ENCODE measurements around the gene TAOK1. TPM values are rescaled to one million over a fixed set of nuclear protein-coding genes. Genes with fewer than 3 reads are reported as not detected.
"Not testable (repeated sequence)": the region's sequence is repeated elsewhere in the genome, so short reads cannot be mapped to it uniquely, and the experiment has no call there.

The TAOK1 gene
- polyA plus RNA-seq (2013), result 26.3 TPM

DNA sequence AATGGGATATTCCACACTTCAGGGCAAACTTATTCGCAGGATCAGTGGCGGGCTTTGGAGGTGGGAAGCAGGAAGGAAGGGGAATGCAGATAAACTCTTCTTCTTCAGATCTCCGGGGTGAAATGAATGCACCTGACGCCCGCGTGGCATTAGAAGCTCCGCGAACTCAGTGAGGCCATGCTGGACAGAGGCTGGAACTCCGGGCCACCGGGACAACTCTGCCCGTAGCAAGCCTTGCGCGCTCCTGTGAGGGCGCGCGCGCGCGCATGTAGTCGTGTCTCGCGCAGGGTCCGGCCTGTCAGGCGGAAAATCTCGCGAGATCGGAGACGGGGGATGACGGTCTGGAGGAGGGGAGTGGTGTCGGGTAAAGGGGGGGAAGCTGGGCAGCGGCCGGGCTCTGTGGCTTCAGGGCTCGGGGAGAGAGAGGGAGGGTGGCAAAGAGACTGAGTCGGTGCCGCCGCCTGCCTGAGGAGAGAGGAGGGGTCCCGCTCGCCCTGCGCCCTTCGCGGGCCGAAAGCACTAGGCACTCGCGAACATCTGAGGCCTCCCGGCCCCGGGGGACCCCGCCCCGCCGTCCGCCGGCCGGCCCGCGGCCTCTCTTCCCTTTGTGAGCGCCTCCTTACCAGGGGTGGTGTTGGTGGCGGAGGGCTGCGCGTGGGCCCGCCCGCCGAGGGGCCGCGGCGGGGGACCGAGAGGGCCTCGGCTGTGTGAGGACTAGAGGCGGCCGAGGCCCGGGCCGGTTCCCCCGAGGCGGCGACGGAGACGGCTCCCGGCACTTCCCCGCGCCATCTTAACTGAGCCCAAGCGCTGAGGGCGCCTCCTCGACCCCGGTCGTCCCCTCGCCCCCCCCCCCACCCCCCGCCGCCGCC lies at the start of gene TAOK1:
Gene TAOK1, plus strand, starts transcription at position 382 of the 869 bp plus-strand sequence. CDS start 61,186 bp downstream, outside the sequence.
- peak within 1 kb of the TSS; percentile 74 to 99 (median 93) for H3K4me3 ChIP-seq (ENCODE audit: control insufficient read depth in 1 of 7, extremely low read depth in 1 of 7, insufficient read depth in 4 of 7, low read depth in 2 of 7, low read length in 6 of 7)
- peak within 1 kb of the TSS; percentile 94 to 98 for H3K27ac ChIP-seq (ENCODE audit: insufficient read depth in 1 of 2, low read depth in 1 of 2, low read length in 2 of 2, poor library complexity in 1 of 2, severe bottlenecking in 2 of 2)
- H3K4me1 ChIP-seq (ENCODE audit: control extremely low read depth in 1 of 4, control insufficient read depth in 4 of 4, insufficient read depth in 4 of 4, low read length in 3 of 4), result peaks cover 2 to 27% (median 16%) of the 10 kb centered on the region in 4 experiments
- H3K27me3 ChIP-seq (replicated peaks in 2 of 5; ENCODE audit: control insufficient read depth in 4 of 5, insufficient read depth in 5 of 5, low read length in 4 of 5), result no peaks in the 10 kb centered on the region
- no peaks in the 10 kb centered on the region for H3K9me3 ChIP-seq (ENCODE audit: control extremely low read depth in 1 of 5, control insufficient read depth in 4 of 5, insufficient read depth in 2 of 5, low read depth in 1 of 5, low read length in 4 of 5)
- peak; percentile 98 to 99 (median 98) for DNase-seq
- no peaks in the 10 kb centered on the region for H3K36me3 ChIP-seq (ENCODE audit: control insufficient read depth in 4 of 4, insufficient read depth in 4 of 4, low read length in 3 of 4)
- POLR2A ChIA-PET, result interaction anchor here (0.6 to 1.1 kb wide), 6 partner anchors 12 to 745 kb away, joined by 3 to 8 read pairs (median 4); partner anchors contain the start of genes BLTP2 and NUFIP2
- CTCF ChIA-PET, result interaction anchor here (0.7 to 1.0 kb wide), 3 partner anchors 10 to 88 kb away, joined by 3 read pairs; no protein-coding TSS in a partner anchor
- WGBS (ENCODE audit: insufficient coverage), result 0% methylated on average over 58 of the region's 87 CpGs

DNA sequence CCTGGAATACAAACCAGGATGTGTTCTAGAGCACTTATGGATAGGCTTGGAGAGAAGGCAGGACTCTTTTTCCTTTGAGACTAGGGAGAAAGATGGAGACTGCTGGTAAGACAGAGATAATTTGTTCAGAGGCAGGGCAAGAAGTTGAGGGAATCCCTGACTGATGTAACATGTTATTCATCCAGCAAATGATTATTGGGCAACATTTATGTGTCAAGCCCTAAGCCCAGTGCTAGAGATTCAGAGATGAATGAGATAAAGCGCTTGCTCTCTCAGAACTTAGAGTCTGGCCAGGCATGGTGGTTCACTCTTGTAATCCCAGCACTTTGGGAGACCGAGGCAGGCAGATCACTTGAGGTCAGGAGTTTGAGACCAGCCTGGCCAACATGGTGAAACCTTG lies 48.4 kb upstream of the TAOK1 start:
- Histone ChIP-seq H3K27me3 (replicated peaks in 2 of 5; ENCODE audit: control insufficient read depth in 4 of 5, insufficient read depth in 5 of 5, low read length in 4 of 5) (no peaks in the 10 kb centered on the region), H3K36me3 (ENCODE audit: control insufficient read depth in 4 of 4, insufficient read depth in 4 of 4, low read length in 3 of 4) (no peaks in the 10 kb centered on the region), H3K27ac (ENCODE audit: insufficient read depth in 1 of 2, low read depth in 1 of 2, low read length in 2 of 2, poor library complexity in 1 of 2, severe bottlenecking in 2 of 2) (no peak overlapping the region), H3K4me3 (ENCODE audit: control insufficient read depth in 1 of 7, extremely low read depth in 1 of 7, insufficient read depth in 4 of 7, low read depth in 2 of 7, low read length in 6 of 7) (no peak overlapping the region), H3K4me1 (ENCODE audit: control extremely low read depth in 1 of 4, control insufficient read depth in 4 of 4, insufficient read depth in 4 of 4, low read length in 3 of 4) (peaks cover 0 to 9% (median 9%) of the 10 kb centered on the region in 4 experiments), H3K9me3 (ENCODE audit: control extremely low read depth in 1 of 5, control insufficient read depth in 4 of 5, insufficient read depth in 2 of 5, low read depth in 1 of 5, low read length in 4 of 5) (no peaks in the 10 kb centered on the region)
- 93% methylated on average over 2 of the region's 2 CpGs for WGBS (ENCODE audit: insufficient coverage)
- peak in 1 of 3 donors; percentile 6 for DNase-seq
- POLR2A ChIA-PET, result no interaction called here
- CTCF ChIA-PET, result no interaction called here

DNA sequence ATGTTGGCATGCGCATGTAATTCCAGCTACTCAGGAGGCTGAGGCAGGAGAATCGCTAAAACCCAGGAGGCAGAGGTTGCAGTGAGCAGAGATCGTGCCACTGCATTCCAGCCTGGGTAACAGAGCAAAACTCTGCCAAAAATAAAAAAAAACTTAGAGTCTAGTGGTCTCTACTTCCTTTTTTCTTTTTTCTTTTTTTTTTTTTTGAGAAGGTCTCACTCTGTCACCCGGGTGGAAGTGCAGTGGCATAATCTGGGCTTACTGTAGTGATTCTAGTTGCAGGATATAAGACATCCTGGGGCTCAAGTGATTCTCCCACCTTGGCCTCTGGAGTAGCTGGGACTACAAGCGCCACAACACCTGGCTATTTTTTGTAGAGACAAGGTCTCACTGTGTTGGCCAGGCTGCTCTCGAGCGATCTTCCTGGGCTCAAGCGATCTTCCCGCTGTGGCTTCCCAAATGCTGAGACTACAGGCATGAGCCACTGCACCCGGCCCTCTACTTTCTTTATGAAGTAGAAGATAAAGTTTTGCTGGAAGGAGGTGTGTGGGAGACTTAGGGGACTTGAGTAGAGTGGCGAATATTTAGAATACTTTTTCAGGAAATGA lies 47.9 kb upstream of the TAOK1 start:
- H3K27me3 ChIP-seq (replicated peaks in 2 of 5; ENCODE audit: control insufficient read depth in 4 of 5, insufficient read depth in 5 of 5, low read length in 4 of 5), result no peaks in the 10 kb centered on the region
- no peaks in the 10 kb centered on the region for H3K9me3 ChIP-seq (ENCODE audit: control extremely low read depth in 1 of 5, control insufficient read depth in 4 of 5, insufficient read depth in 2 of 5, low read depth in 1 of 5, low read length in 4 of 5)
- WGBS (ENCODE audit: insufficient coverage), result 54% methylated on average over 11 of the region's 11 CpGs
- peaks cover 0 to 9% (median 9%) of the 10 kb centered on the region in 4 experiments for H3K4me1 ChIP-seq (ENCODE audit: control extremely low read depth in 1 of 4, control insufficient read depth in 4 of 4, insufficient read depth in 4 of 4, low read length in 3 of 4)
- DNase-seq, result peak; percentile 36 to 80 (median 76)
- no peak overlapping the region for H3K27ac ChIP-seq (ENCODE audit: insufficient read depth in 1 of 2, low read depth in 1 of 2, low read length in 2 of 2, poor library complexity in 1 of 2, severe bottlenecking in 2 of 2)
- no peaks in the 10 kb centered on the region for H3K36me3 ChIP-seq (ENCODE audit: control insufficient read depth in 4 of 4, insufficient read depth in 4 of 4, low read length in 3 of 4)
- ChIA-PET CTCF (no interaction called here), POLR2A (no interaction called here)
- peak overlapping the region in 3 of 7 experiments; percentile 19 to 42 (median 26) for H3K4me3 ChIP-seq (ENCODE audit: control insufficient read depth in 1 of 7, extremely low read depth in 1 of 7, insufficient read depth in 4 of 7, low read depth in 2 of 7, low read length in 6 of 7)

DNA sequence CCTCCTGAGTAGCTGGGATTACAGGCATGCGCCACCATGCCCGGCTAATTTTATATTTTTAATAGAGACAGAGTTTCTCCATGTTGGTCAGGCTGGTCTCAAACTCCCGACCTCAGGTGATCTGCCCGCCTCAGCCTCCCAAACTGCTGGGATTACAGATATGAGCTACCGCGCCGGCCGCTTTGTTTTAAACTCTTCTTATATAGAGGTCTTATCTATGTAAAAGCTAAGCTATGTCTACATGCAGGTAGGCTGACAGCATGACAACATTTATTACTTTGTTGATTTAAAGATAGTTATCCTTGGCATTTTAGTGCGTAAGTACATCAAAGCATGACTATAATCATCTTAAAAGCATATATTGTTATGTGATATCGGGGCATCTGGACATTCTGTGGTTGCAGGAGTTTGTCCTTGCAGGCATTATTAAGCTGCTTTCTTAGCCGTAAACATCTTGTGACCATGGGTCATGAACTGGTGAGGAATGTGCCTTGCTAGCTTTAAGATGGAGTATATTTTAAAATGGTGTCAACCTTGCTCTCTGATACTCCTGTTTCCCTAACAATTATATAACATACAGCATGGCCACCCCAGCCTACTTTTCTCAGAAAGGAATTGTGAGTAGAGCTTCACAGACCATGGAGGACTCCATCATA lies 45.8 kb upstream of the TAOK1 start:
- CTCF ChIA-PET, result interaction anchor here (1.2 to 1.7 kb wide), 4 partner anchors 9 to 54 kb away, joined by 3 to 7 read pairs (median 4); no protein-coding TSS in a partner anchor
- POLR2A ChIA-PET, result no interaction called here
- Histone ChIP-seq H3K4me3 (ENCODE audit: control insufficient read depth in 1 of 7, extremely low read depth in 1 of 7, insufficient read depth in 4 of 7, low read depth in 2 of 7, low read length in 6 of 7) (no peak overlapping the region), H3K36me3 (ENCODE audit: control insufficient read depth in 4 of 4, insufficient read depth in 4 of 4, low read length in 3 of 4) (no peaks in the 10 kb centered on the region), H3K4me1 (ENCODE audit: control extremely low read depth in 1 of 4, control insufficient read depth in 4 of 4, insufficient read depth in 4 of 4, low read length in 3 of 4) (peaks cover 0 to 9% (median 9%) of the 10 kb centered on the region in 4 experiments), H3K9me3 (ENCODE audit: control extremely low read depth in 1 of 5, control insufficient read depth in 4 of 5, insufficient read depth in 2 of 5, low read depth in 1 of 5, low read length in 4 of 5) (no peaks in the 10 kb centered on the region), H3K27ac (ENCODE audit: insufficient read depth in 1 of 2, low read depth in 1 of 2, low read length in 2 of 2, poor library complexity in 1 of 2, severe bottlenecking in 2 of 2) (no peak overlapping the region), H3K27me3 (replicated peaks in 2 of 5; ENCODE audit: control insufficient read depth in 4 of 5, insufficient read depth in 5 of 5, low read length in 4 of 5) (no peaks in the 10 kb centered on the region)
- WGBS (ENCODE audit: insufficient coverage), result 100% methylated on average over 4 of the region's 11 CpGs
- DNase-seq, result no peak

DNA sequence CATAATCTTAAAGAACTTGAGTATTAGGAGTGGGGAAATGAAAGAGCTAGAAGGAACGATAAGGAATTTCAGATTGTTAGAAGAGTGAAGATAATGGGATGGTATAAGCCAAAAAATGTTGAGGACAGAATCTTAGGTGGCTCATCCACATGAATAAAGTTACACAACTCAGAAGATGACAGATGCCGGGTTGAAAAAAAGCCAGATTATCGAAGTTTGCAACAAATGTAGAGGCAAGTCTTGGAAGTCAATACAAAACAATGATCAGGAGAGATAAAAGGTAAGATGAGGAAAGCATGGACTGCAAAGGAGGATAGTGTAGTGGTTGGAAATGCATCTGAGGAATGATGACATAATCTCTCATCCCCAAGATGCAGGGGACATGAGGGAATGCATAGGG lies 45.1 kb upstream of the TAOK1 start:
- Histone ChIP-seq H3K4me1 (ENCODE audit: control extremely low read depth in 1 of 4, control insufficient read depth in 4 of 4, insufficient read depth in 4 of 4, low read length in 3 of 4) (peaks cover 0 to 9% (median 9%) of the 10 kb centered on the region in 4 experiments), H3K9me3 (ENCODE audit: control extremely low read depth in 1 of 5, control insufficient read depth in 4 of 5, insufficient read depth in 2 of 5, low read depth in 1 of 5, low read length in 4 of 5) (no peaks in the 10 kb centered on the region), H3K27ac (ENCODE audit: insufficient read depth in 1 of 2, low read depth in 1 of 2, low read length in 2 of 2, poor library complexity in 1 of 2, severe bottlenecking in 2 of 2) (no peak overlapping the region), H3K27me3 (replicated peaks in 2 of 5; ENCODE audit: control insufficient read depth in 4 of 5, insufficient read depth in 5 of 5, low read length in 4 of 5) (no peaks in the 10 kb centered on the region), H3K36me3 (ENCODE audit: control insufficient read depth in 4 of 4, insufficient read depth in 4 of 4, low read length in 3 of 4) (no peaks in the 10 kb centered on the region), H3K4me3 (ENCODE audit: control insufficient read depth in 1 of 7, extremely low read depth in 1 of 7, insufficient read depth in 4 of 7, low read depth in 2 of 7, low read length in 6 of 7) (no peak overlapping the region)
- WGBS (ENCODE audit: insufficient coverage), result 100% methylated on average over 2 of the region's 3 CpGs
- ChIA-PET POLR2A (no interaction called here), CTCF (interaction anchor here (1.2 to 1.7 kb wide), 4 partner anchors 9 to 55 kb away, joined by 3 to 7 read pairs (median 4); no protein-coding TSS in a partner anchor)
- no peak for DNase-seq

DNA sequence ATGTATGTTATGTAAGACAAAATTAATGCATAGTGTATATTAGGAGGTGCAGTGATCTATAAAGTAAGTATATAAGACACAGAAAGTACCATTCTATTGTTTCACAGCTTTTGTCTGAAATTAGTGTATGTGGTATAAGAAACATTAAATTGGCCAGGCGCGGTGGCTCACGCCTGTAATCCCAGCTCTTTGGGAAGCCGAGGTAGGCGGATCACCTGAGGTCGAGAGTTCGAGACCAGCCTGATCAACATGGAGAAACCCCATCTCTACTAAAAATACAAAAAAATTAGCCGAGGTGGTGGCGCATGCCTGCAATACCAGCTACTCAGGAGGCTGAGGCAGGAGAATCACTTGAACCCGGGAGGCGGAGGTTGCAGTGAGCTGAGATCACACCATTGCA lies 44.7 kb upstream of the TAOK1 start:
- DNase-seq; POLR2A ChIA-PET; H3K27ac ChIP-seq (ENCODE audit: insufficient read depth in 1 of 2, low read depth in 1 of 2, low read length in 2 of 2, poor library complexity in 1 of 2, severe bottlenecking in 2 of 2); H3K36me3 ChIP-seq (ENCODE audit: control insufficient read depth in 4 of 4, insufficient read depth in 4 of 4, low read length in 3 of 4); H3K27me3 ChIP-seq (replicated peaks in 2 of 5; ENCODE audit: control insufficient read depth in 4 of 5, insufficient read depth in 5 of 5, low read length in 4 of 5); H3K4me1 ChIP-seq (ENCODE audit: control extremely low read depth in 1 of 4, control insufficient read depth in 4 of 4, insufficient read depth in 4 of 4, low read length in 3 of 4); H3K9me3 ChIP-seq (ENCODE audit: control extremely low read depth in 1 of 5, control insufficient read depth in 4 of 5, insufficient read depth in 2 of 5, low read depth in 1 of 5, low read length in 4 of 5); H3K4me3 ChIP-seq (ENCODE audit: control insufficient read depth in 1 of 7, extremely low read depth in 1 of 7, insufficient read depth in 4 of 7, low read depth in 2 of 7, low read length in 6 of 7): not testable (repeated sequence)
- 100% methylated on average over 4 of the region's 11 CpGs for WGBS (ENCODE audit: insufficient coverage)
- CTCF ChIA-PET, result interaction anchor here (1.2 to 1.4 kb wide), 2 partner anchors 8 to 10 kb away, joined by 4 to 5 read pairs; no protein-coding TSS in a partner anchor
